Measurements from ENCODE around the gene SH2B3. TPM values are rescaled to one million over a fixed set of nuclear protein-coding genes. Genes with fewer than 3 reads are reported as not detected.

Gene SH2B3
- total RNA-seq, 1 donor from 2014 or later: 93.7 TPM

DNA sequence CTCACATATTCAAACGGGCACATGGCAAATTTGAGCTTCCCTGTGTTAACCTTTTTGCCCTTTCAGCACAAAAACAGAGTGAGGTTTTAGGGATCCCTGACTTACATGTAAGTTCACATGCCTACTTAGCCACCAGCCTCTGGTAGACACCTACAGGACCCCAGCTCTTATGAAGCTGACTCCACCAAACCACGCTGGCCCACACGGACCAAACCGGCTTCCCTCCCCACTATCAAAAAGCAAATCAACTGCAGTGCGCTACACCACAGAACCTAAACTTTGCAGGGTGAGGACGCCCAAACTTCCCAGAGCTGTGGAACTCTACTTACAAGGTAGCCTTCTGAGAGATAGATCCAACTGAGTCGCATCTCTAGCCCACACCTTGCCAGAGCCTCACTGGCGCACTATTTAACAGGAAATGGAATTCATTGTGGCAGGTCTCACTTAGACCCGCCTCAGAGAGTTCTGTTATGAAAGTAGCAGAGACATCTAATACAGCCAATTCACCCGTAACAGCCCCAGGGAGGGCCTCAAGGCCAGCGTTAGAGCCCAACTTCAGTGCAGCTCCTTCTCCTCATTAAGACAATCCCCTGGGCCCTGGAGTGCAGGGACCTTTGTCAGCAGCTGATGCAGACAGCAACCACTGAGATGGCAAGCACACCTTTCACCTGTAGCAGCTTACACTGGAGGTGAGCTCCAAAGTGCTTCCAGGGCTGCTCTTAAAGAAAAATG, 49.2 kb downstream of the SH2B3 start:
- peaks cover 13% of the 10 kb centered on the region for H3K27me3 Mint-ChIP-seq (ENCODE audit: unreplicated experiment)
- H3K4me3 Mint-ChIP-seq (ENCODE audit: unreplicated experiment): no peak overlapping the region
- peaks cover 43% of the 10 kb centered on the region for H3K4me1 Mint-ChIP-seq (ENCODE audit: unreplicated experiment)
- no peaks in the 10 kb centered on the region for H3K9me3 Mint-ChIP-seq (ENCODE audit: unreplicated experiment)
- H3K36me3 Mint-ChIP-seq (ENCODE audit: low read depth, unreplicated experiment): peaks cover 42% of the 10 kb centered on the region
- no peak for DNase-seq (ENCODE audit: low spot score)
- H3K27ac Mint-ChIP-seq (ENCODE audit: unreplicated experiment): peak overlapping the region; percentile 88
- TF ChIP-seq, protein P1, sequence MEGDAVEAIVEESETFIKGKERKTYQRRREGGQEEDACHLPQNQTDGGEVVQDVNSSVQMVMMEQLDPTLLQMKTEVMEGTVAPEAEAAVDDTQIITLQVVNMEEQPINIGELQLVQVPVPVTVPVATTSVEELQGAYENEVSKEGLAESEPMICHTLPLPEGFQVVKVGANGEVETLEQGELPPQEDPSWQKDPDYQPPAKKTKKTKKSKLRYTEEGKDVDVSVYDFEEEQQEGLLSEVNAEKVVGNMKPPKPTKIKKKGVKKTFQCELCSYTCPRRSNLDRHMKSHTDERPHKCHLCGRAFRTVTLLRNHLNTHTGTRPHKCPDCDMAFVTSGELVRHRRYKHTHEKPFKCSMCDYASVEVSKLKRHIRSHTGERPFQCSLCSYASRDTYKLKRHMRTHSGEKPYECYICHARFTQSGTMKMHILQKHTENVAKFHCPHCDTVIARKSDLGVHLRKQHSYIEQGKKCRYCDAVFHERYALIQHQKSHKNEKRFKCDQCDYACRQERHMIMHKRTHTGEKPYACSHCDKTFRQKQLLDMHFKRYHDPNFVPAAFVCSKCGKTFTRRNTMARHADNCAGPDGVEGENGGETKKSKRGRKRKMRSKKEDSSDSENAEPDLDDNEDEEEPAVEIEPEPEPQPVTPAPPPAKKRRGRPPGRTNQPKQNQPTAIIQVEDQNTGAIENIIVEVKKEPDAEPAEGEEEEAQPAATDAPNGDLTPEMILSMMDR (IDR thresholded peaks at IDR 0.05; ENCODE audit: unreplicated experiment): no peak

DNA sequence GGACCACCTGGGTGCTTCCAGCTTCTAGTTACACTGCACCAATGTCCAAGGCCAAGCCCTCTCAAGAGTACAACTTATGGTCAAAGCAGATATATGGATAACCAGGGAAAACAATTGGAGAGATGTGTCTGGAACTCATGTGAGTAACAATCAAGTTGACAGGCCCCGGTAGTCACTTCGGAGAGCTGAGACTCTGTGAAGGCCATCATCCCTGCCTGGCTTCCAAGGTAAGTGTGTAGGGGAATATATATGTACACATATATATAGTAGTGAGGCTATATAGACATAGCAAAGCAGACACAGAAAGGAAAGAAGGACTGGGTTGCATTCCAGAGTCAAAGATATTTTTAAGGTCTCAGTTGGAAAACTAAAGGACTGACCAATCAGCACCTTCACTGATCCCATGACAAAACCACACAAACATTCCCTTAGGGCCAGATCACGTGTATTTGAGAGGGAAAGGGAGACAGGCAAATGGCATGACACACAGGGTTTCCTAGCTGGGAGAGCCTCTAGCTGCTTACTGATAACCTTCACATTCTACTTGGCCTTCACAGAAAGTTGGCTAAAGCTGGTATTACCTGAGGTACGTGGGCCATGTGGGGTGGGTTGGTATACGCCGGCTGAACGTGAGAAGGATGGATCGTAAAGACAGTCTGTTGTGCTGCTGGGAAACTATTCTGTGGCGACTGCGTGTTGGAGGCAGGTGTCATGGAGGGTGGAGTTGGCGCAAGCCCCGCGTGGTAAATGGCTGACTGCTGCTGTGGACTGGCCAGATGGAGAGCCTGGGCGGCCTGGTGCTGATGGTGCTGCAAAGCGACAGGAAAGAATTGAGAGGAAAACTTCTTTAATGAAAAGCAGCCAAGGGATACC, 50.0 kb downstream of the SH2B3 start:
- TF ChIP-seq, protein P1 (IDR thresholded peaks at IDR 0.05; ENCODE audit: unreplicated experiment): no peak
- H3K4me1 Mint-ChIP-seq (ENCODE audit: unreplicated experiment): peaks cover 35% of the 10 kb centered on the region
- peaks cover 9% of the 10 kb centered on the region for H3K27me3 Mint-ChIP-seq (ENCODE audit: unreplicated experiment)
- no peak overlapping the region for H3K27ac Mint-ChIP-seq (ENCODE audit: unreplicated experiment)
- H3K36me3 Mint-ChIP-seq (ENCODE audit: low read depth, unreplicated experiment): peaks cover 34% of the 10 kb centered on the region
- DNase-seq (ENCODE audit: low spot score): no peak
- no peak overlapping the region for H3K4me3 Mint-ChIP-seq (ENCODE audit: unreplicated experiment)
- no peaks in the 10 kb centered on the region for H3K9me3 Mint-ChIP-seq (ENCODE audit: unreplicated experiment)

DNA sequence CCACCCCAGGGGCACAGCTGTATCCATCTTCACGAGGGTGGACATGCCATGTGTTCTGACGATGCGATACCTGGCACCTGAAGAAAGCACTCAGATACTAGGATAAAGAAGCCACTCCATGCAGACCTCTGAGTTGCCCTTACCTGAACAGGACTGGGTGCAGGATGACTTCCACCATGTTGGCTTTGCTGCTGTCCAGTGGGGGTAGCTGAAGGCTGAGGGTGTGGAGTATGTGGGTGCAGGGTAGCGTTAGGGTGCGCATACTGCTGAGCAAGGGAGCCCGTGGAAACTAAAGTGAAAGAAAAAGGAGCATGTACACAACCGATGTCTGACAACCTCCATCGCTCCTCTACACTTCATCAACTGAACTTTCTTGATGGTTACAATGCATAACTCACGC, 51.3 kb downstream of the SH2B3 start:
- Mint-ChIP-seq H3K27ac (ENCODE audit: unreplicated experiment) (no peak overlapping the region), H3K9me3 (ENCODE audit: unreplicated experiment) (no peaks in the 10 kb centered on the region), H3K27me3 (ENCODE audit: unreplicated experiment) (peaks cover 3% of the 10 kb centered on the region), H3K4me1 (ENCODE audit: unreplicated experiment) (peaks cover 25% of the 10 kb centered on the region), H3K4me3 (ENCODE audit: unreplicated experiment) (no peak overlapping the region), H3K36me3 (ENCODE audit: low read depth, unreplicated experiment) (peaks cover 25% of the 10 kb centered on the region)
- TF ChIP-seq, protein P1 (IDR thresholded peaks at IDR 0.05; ENCODE audit: unreplicated experiment): no peak
- no peak for DNase-seq (ENCODE audit: low spot score)

DNA sequence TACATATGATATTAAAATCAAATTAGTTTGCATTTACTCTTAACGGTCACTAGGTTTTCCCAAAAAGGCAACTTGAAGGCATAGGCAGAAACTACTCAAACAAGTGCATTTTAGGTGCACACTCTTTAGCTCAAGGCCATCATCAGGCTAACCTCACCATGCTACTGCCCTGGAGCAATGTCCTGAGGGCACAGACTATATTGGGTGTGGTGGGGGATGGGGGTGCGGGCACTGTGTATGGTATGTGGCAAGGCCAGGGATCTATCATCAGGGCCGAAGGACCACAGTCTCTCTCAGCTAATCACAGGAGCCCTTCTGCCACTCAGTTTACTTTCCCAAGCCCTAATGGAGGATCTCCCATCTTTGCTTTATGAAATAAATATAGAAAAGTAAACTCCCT, 51.9 kb downstream of the SH2B3 start:
- Mint-ChIP-seq H3K9me3 (ENCODE audit: unreplicated experiment) (no peaks in the 10 kb centered on the region), H3K36me3 (ENCODE audit: low read depth, unreplicated experiment) (peaks cover 30% of the 10 kb centered on the region), H3K4me3 (ENCODE audit: unreplicated experiment) (no peak overlapping the region), H3K27me3 (ENCODE audit: unreplicated experiment) (peaks cover 3% of the 10 kb centered on the region), H3K4me1 (ENCODE audit: unreplicated experiment) (peaks cover 25% of the 10 kb centered on the region), H3K27ac (ENCODE audit: unreplicated experiment) (no peak overlapping the region)
- TF ChIP-seq, protein P1 (IDR thresholded peaks at IDR 0.05; ENCODE audit: unreplicated experiment): no peak
- no peak for DNase-seq (ENCODE audit: low spot score)
